WTC11 (cell line): ENCODE results near the gene SELENOV.

ENCODE experiments used
- ATF3 ChIP-seq: sonication (generic); formaldehyde crosslinking; conservative IDR thresholded peaks from 2 replicates; pipeline ENCODE4 v1.8.1; 2022; ENCODE audit warnings: mild to moderate bottlenecking, missing genetic modification reagents
- CTCF ChIP-seq: fragments of 200-600 bp; IDR thresholded peaks from 2 replicates; pipeline ENCODE4 v1.8.0; 2022; ENCODE audit warnings: antibody characterized with exemption
- ESRRA ChIP-seq: sonication (generic); formaldehyde crosslinking; IDR thresholded peaks from 2 replicates; pipeline ENCODE4 v1.8.1; 2022; ENCODE audit warnings: mild to moderate bottlenecking, missing genetic modification reagents, borderline replicate concordance
- FOXK1 ChIP-seq: sonication (generic); formaldehyde crosslinking; IDR thresholded peaks from 2 replicates; pipeline ENCODE4 v1.8.0; 2022; ENCODE audit warnings: mild to moderate bottlenecking, moderate library complexity, missing genetic modification reagents
- SOX15 ChIP-seq: fragments of 250-450 bp; sonication (Bioruptor Pico); IDR thresholded peaks from 2 replicates; pipeline ENCODE4 v1.9.0; 2021; ENCODE audit warnings: mild to moderate bottlenecking

GRCh38 chr19:39473443-39473960 lies 41.4 kb upstream of the SELENOV start:
- TF ChIP-seq ATF3 (CRISPR knock-in tag) (no peak), CTCF (no peak), SOX15 (CRISPR knock-in tag) (no peak), FOXK1 (CRISPR knock-in tag) (no peak), ESRRA (CRISPR knock-in tag) (no peak)
